SH-SY5Y (cell line): Measurements from ENCODE around the gene CEP170.

Experiments used
- GATA2 ChIP-seq: IDR thresholded peaks from 2 replicates; pipeline ENCODE4 v1.6.1; 2011; ENCODE audit warnings: mild to moderate bottlenecking, low read depth, low read length
- GATA3 ChIP-seq: IDR thresholded peaks from 2 replicates; pipeline ENCODE4 v1.6.1; 2011; ENCODE audit warnings: low read depth, mild to moderate bottlenecking, low read length, moderate library complexity

GRCh38 chr1:243213045-243213787 is 41.9 kb downstream of the CEP170 start:
- TF ChIP-seq GATA3: no peak
- TF ChIP-seq GATA2: no peak
